ENCODE results near the gene GID8.

GRCh38 chr20:62888406-62888805 is 49.5 kb upstream of the GID8 start:
- no peak for TF ChIP-seq CTCF (IDR thresholded peaks at IDR 0.05)
- no peak for TF ChIP-seq POLR2A (IDR thresholded peaks at IDR 0.05)

All from uterus (tissue), 2 donors.